Stimulated activated CD8-positive, alpha-beta memory T cell treated with anti-CD3 and anti-CD28 coated beads, Interleukin-15, amount 100 ng/mL, for 48 hours (primary cell): ENCODE measurements around the gene OXCT2.
"Not testable (repeated sequence)": the region's sequence is repeated elsewhere in the genome, so short reads cannot be mapped to it uniquely, and the experiment has no call there.

ENCODE experiments used
- DNase-seq, 2 donors: peaks; one replicate each; pipeline ENCODE4 v3.0.0-alpha.2; 2020; ENCODE audit warnings: low read depth in 2 of 2

Gene OXCT2

GRCh38 chr1:39787468-39787867 lies 16.3 kb upstream of the OXCT2 start:
- DNase-seq: no peak

- DNase-seq: not testable (repeated sequence)
Measured at GRCh38 chr1:39787108-39787375, 15.9 kb upstream of the OXCT2 start.

GRCh38 chr1:39786303-39787107 lies 15.4 kb upstream of the OXCT2 start:
- DNase-seq: not testable (repeated sequence)

GRCh38 chr1:39782685-39783084 lies 11.5 kb upstream of the OXCT2 start:
- DNase-seq: not testable (repeated sequence)

GRCh38 chr1:39782103-39782502 lies 11.0 kb upstream of the OXCT2 start:
- no peak for DNase-seq

GRCh38 chr1:39781349-39781715 lies 10.2 kb upstream of the OXCT2 start:
- no peak for DNase-seq

GRCh38 chr1:39779821-39780220 lies 8.7 kb upstream of the OXCT2 start:
- DNase-seq: no peak

- DNase-seq: no peak
Measured at GRCh38 chr1:39779137-39779536, 8.0 kb upstream of the OXCT2 start.

GRCh38 chr1:39778463-39779099 lies 7.4 kb upstream of the OXCT2 start:
- DNase-seq: not testable (repeated sequence)

GRCh38 chr1:39777896-39778295 lies 6.7 kb upstream of the OXCT2 start:
- not testable (repeated sequence) for DNase-seq

GRCh38 chr1:39777306-39777705 lies 6.2 kb upstream of the OXCT2 start:
- no peak for DNase-seq

GRCh38 chr1:39776886-39777285 lies 5.7 kb upstream of the OXCT2 start:
- DNase-seq: no peak

GRCh38 chr1:39776400-39776713 lies 5.2 kb upstream of the OXCT2 start:
- no peak for DNase-seq

- DNase-seq: not testable (repeated sequence)
Measured at GRCh38 chr1:39775676-39776399, 4.7 kb upstream of the OXCT2 start.

GRCh38 chr1:39775141-39775540 lies 4.0 kb upstream of the OXCT2 start:
- DNase-seq: not testable (repeated sequence)

- DNase-seq: not testable (repeated sequence)
Measured at GRCh38 chr1:39773369-39773979, 2.3 kb upstream of the OXCT2 start.

GRCh38 chr1:39770100-39771021 lies 787 bp downstream of the OXCT2 start:
- peak in 1 of 2 donors; percentile 44 for DNase-seq

- DNase-seq: not testable (repeated sequence)
Measured at GRCh38 chr1:39769502-39769901, 1.6 kb downstream of the OXCT2 start.

- DNase-seq: not testable (repeated sequence)
Measured at GRCh38 chr1:39766466-39766865, 4.7 kb downstream of the OXCT2 start.

- DNase-seq: not testable (repeated sequence)
Measured at GRCh38 chr1:39764512-39764911, 6.6 kb downstream of the OXCT2 start.

GRCh38 chr1:39763619-39764374 lies 7.4 kb downstream of the OXCT2 start:
- DNase-seq: not testable (repeated sequence)
